ENCODE data around the gene WWOX.

DNA sequence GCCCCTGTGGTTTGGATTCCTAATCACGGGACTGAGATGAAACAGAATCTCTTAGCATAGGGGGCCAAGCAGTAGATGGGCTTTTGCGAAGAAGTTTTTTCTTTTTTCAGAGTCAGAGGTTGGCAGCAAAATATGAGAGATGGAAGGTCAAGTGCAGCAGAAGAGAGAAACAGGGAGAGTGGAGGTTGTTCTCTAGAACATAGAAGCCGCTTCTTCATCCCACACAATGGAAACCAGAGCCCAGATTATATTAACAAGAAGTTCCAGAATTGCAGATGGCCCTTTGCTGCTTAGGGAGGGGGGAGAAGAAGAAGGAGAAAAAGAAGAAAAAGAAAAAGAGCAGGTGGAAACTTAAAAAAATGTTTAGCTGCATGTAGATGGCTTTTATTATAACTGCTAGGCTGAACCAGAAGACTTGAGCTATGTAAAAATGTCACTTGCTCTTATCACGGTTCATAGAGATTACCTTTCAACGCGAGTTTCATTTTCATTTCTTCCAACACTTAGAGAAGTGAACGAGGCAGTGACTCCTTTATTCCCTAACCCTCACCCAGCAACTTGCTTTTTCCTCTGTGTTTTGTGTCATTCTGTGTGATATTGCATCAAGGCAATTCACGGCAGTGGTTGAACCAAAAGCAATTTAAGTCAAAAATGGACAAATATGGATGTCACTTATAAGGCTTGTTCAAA is 737.5 kb downstream of the WWOX start:
- TF ChIP-seq CTCF (conservative IDR thresholded peaks at IDR 0.05 in 1 of 2, IDR thresholded peaks at IDR 0.05 in 1 of 2; ENCODE audit: extremely low read depth in 1 of 2, insufficient read depth in 1 of 2, low read depth in 1 of 2, low read length in 2 of 2) (no peak), EZH2 (IDR thresholded peaks at IDR 0.05; ENCODE audit: borderline replicate concordance, low read length) (no peak)

Measured in mammary epithelial cell (primary cell).